ENCODE results near the gene LIG3.

- TF ChIP-seq CTCF (conservative IDR thresholded peaks at IDR 0.05 in 1 of 2, IDR thresholded peaks at IDR 0.05 in 1 of 2; ENCODE audit: extremely low read depth in 1 of 2, insufficient read depth in 1 of 2, low read depth in 1 of 2, low read length in 2 of 2) (no peak), EZH2 (IDR thresholded peaks at IDR 0.05; ENCODE audit: borderline replicate concordance, low read length) (no peak)
Measured at GRCh38 chr17:34958438-34958837, 21.9 kb upstream of the LIG3 start.

All from mammary epithelial cell (primary cell).